HL-60 (cell line): ENCODE data around the gene LRRC51.

Source experiments
- DNase-seq, 2 experiments: peaks; one replicate each; pipeline ENCODE4 v3.0.0-alpha.2; 2010 to 2020; ENCODE audit warnings: low read depth in 1 of 2, low spot score in 1 of 2
- H3K27ac ChIP-seq: fragments of 250-450 bp; sonication (Bioruptor Pico); replicated peaks from 2 replicates; pipeline ENCODE4 v1.5.1; 2020; ENCODE audit warnings: mild to moderate bottlenecking, moderate library complexity
- H3K27me3 ChIP-seq: fragments of 250-450 bp; sonication (Bioruptor Pico); 2 replicates; pipeline ENCODE4 v1.5.1; 2021; ENCODE audit warnings: mild to moderate bottlenecking, moderate library complexity; ENCODE audit not compliant: insufficient read depth, poor library complexity, severe bottlenecking
- H3K4me3 ChIP-seq: replicated peaks from 2 replicates; pipeline ENCODE4 v1.5.1; 2011; ENCODE audit warnings: mild to moderate bottlenecking, control low read depth, low read length; ENCODE audit not compliant: insufficient read depth
- CTCF ChIP-seq: IDR thresholded peaks from one replicate; pipeline ENCODE4 v1.5.1; 2011; ENCODE audit warnings: low read length, control low read depth, inconsistent platforms; ENCODE audit not compliant: insufficient read depth
- GABPA ChIP-seq: IDR thresholded peaks from 2 replicates; pipeline ENCODE4 v1.6.1; 2012; ENCODE audit warnings: low read depth
- POLR2AphosphoS5 ChIP-seq: IDR thresholded peaks from 2 replicates; pipeline ENCODE4 v1.6.1; 2012; ENCODE audit warnings: low read depth
- REST ChIP-seq: IDR thresholded peaks from 2 replicates; pipeline ENCODE4 v1.6.1; 2012; ENCODE audit warnings: low read depth; ENCODE audit not compliant: insufficient replicate concordance
- SPI1 ChIP-seq: IDR thresholded peaks from 2 replicates; pipeline ENCODE4 v1.6.1; 2012; ENCODE audit warnings: low read depth, mild to moderate bottlenecking, borderline replicate concordance

The LRRC51 gene

GRCh38 chr11:72116019-72116755 lies 35.5 kb downstream of the LRRC51 start:
- H3K27ac ChIP-seq = peak overlapping the region; percentile 84
- no peak for TF ChIP-seq SPI1
- no peak for TF ChIP-seq REST
- no peak for TF ChIP-seq GABPA
- no peak for TF ChIP-seq POLR2AphosphoS5
- no peak for TF ChIP-seq CTCF
- no peak for DNase-seq
- H3K4me3 ChIP-seq = no peak overlapping the region
- H3K27me3 ChIP-seq = no peaks in the 10 kb centered on the region

GRCh38 chr11:72119198-72119597 lies 38.5 kb downstream of the LRRC51 start:
- H3K27me3 ChIP-seq = no peaks in the 10 kb centered on the region
- no peak overlapping the region for H3K4me3 ChIP-seq
- peak overlapping the region; percentile 84 for H3K27ac ChIP-seq
- no peak for TF ChIP-seq CTCF
- TF ChIP-seq REST = no peak
- peak; percentile 83 to 84 for DNase-seq

- Histone ChIP-seq H3K27ac (no peak overlapping the region), H3K4me3 (no peak overlapping the region), H3K27me3 (no peaks in the 10 kb centered on the region)
- no peak for TF ChIP-seq POLR2AphosphoS5
- no peak for TF ChIP-seq REST
- TF ChIP-seq CTCF = no peak
- TF ChIP-seq GABPA = no peak
- TF ChIP-seq SPI1 = no peak
- DNase-seq = no peak
Measured at GRCh38 chr11:72120930-72121329, 40.3 kb downstream of the LRRC51 start.
